ENCODE results near the gene ZFP42. TPM values are rescaled to one million over a fixed set of nuclear protein-coding genes. Genes with fewer than 3 reads are reported as not detected.
"Not testable (repeated sequence)": the region's sequence is repeated elsewhere in the genome, so short reads cannot be mapped to it uniquely, and the experiment has no call there.

The ZFP42 gene
- total RNA-seq: not detected

DNA sequence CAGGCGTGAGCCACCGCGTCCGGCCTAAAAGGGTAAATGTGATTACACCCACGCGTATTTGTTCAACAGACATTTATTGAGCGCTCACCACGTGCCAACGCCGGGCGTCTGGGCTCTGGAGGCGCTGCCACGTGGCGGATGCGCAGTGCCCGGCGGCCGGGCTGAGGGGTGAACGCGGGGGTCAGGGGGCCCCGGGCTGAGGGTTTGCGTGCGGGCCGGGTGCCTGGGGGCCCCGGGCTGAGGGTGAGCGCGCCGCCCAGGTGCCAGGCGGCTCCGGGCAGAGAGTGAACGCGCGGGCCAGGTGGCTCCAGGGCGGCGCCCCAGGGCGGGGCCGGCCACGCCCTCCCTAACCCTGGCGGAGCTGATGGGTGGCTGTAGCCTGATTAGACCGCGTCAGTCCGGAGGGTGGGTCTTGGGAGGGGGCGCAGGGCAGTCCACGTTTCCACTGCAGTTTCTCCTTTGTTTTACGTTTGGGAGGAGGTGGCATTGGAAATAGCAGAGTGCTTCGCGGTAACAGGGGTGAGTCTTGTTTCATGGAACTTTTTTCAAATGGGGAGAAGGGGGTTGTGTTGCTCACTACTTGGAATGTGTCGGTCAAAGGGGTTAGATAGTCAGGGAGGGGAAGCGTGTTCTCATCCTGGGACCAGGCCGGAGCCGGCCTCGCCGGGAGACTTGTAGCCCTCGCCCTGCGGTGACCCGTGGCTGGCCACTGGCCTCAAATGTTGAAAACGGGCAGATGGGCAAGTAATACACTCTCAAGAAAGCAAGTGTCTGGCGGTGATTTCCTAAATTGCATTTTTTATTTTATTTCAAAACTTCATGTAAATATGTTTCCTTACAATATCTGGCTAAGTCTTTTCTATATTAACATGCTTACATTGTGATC is at the start of gene ZFP42:
Gene ZFP42, plus strand, starts transcription at position 450 of the 886 bp plus-strand sequence. CDS start 7,037 bp downstream, outside the sequence.
- no peak for DNase-seq
- CTCF ChIA-PET: interaction anchor here (0.7 kb wide), 1 partner anchor 390 kb away, joined by 3 read pairs; no protein-coding TSS in a partner anchor
- Mint-ChIP-seq H3K9me3 (peaks cover 19% of the 10 kb centered on the region), H3K27ac (no peak within 1 kb of the TSS), H3K36me3 (ENCODE audit: low read depth) (peaks cover 11% of the 10 kb centered on the region), H3K4me3 (no peak within 1 kb of the TSS), H3K4me1 (ENCODE audit: low read depth) (no peaks in the 10 kb centered on the region), H3K27me3 (ENCODE audit: low read depth) (peaks cover 24% of the 10 kb centered on the region)
- intact Hi-C loops (cut with micrococcal nuclease): no loop called here

DNA sequence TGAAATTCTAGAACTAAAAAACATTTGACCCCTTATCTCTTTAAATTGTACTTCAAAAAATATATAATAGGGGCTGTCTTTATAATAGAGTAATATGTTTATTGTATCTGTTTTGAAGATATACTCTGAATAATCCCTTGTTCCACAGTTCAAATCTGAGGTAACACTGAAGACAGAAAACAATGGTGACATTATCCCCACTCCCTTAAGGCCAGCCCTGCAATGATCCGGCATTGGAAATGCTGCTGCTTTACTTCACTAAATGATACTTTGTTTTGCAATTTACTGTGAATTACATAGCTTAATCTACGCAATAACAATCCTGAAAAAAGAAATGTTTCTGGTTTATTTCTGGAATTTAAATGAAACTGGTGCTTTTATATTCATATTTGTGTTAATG is 34.4 kb upstream of the ZFP42 start:
- no peaks in the 10 kb centered on the region for H3K36me3 Mint-ChIP-seq (ENCODE audit: low read depth)
- intact Hi-C loops (cut with micrococcal nuclease): no loop called here

DNA sequence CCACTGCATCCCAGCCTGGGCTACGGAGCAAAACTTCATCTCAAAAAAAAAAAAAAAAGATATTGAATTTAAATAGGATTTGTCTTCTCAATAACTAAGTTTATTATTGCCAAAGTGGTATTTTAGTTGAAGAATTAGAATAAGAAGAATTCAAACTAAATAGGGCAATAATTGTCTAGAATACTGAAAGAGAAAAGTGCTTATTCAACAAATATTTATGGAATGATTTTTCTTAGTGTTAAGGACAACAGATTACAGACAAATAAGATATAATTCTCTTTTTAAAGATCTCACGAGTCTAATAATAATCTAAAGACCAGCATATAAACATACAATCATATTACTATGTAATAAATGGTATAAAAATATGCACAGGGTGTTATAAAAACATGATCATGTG is 33.6 kb upstream of the ZFP42 start:
- H3K27ac Mint-ChIP-seq: no peak overlapping the region
- no peaks in the 10 kb centered on the region for H3K27me3 Mint-ChIP-seq (ENCODE audit: low read depth)
- no peak overlapping the region for H3K4me3 Mint-ChIP-seq
- H3K36me3 Mint-ChIP-seq (ENCODE audit: low read depth): no peaks in the 10 kb centered on the region
- intact Hi-C loops (cut with micrococcal nuclease): no loop called here
- peaks cover 4% of the 10 kb centered on the region for H3K9me3 Mint-ChIP-seq
- DNase-seq: no peak
- CTCF ChIA-PET: no interaction called here
- no peaks in the 10 kb centered on the region for H3K4me1 Mint-ChIP-seq (ENCODE audit: low read depth)

More for the DNA sequence above, 34.4 kb upstream of the ZFP42 start:
- no peaks in the 10 kb centered on the region for H3K4me1 Mint-ChIP-seq (ENCODE audit: low read depth)
- no peak for DNase-seq
- H3K27ac Mint-ChIP-seq: no peak overlapping the region
- H3K27me3 Mint-ChIP-seq (ENCODE audit: low read depth): no peaks in the 10 kb centered on the region
- peaks cover 4% of the 10 kb centered on the region for H3K9me3 Mint-ChIP-seq
- CTCF ChIA-PET: no interaction called here
- H3K4me3 Mint-ChIP-seq: no peak overlapping the region

DNA sequence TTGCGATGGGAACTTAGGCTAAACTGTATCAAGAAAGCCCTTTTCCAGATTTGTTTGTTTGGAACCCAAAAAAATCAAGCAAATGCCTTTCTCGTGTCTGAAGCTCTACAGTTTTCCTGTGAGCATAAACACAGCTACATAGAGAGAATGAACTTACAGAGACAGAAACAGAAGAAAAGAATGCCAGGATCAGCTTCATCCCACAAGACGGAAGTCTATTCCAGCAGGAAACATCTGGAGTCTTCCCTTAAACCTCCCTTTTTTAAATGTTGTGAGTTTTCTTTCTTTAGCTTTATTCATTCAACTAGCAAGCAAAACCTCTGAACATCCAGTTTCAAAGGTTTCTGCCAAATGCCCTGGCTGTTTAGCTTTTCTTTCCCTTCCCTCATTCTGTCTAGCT is 32.6 kb upstream of the ZFP42 start:
- no peaks in the 10 kb centered on the region for H3K27me3 Mint-ChIP-seq (ENCODE audit: low read depth)
- H3K4me1 Mint-ChIP-seq (ENCODE audit: low read depth): no peaks in the 10 kb centered on the region
- no peaks in the 10 kb centered on the region for H3K36me3 Mint-ChIP-seq (ENCODE audit: low read depth)
- intact Hi-C loops (cut with micrococcal nuclease): no loop called here
- CTCF ChIA-PET: no interaction called here
- H3K9me3 Mint-ChIP-seq: peaks cover 4% of the 10 kb centered on the region
- H3K27ac Mint-ChIP-seq: no peak overlapping the region
- no peak for DNase-seq
- H3K4me3 Mint-ChIP-seq: no peak overlapping the region

DNA sequence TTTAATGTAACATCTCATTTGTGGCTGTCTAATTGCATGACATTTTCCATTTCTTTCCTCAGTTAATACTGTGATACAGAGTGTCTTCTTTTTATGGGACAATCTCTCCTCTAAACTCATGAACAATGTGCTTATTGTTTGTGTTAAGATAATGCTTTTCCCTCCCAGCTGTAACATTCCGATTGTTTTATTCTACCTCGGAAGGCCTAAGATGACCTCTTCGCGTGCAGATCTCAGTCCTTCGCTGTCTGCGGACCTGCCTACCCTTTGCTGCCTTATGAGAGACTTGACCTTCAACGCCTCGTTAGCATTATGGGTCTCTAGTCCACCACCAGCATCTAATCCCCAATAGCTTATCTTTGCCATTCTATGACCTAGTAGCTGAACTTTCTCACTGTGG is 29.8 kb upstream of the ZFP42 start:
- CTCF ChIA-PET: no interaction called here
- H3K4me1 Mint-ChIP-seq (ENCODE audit: low read depth): no peaks in the 10 kb centered on the region

DNA sequence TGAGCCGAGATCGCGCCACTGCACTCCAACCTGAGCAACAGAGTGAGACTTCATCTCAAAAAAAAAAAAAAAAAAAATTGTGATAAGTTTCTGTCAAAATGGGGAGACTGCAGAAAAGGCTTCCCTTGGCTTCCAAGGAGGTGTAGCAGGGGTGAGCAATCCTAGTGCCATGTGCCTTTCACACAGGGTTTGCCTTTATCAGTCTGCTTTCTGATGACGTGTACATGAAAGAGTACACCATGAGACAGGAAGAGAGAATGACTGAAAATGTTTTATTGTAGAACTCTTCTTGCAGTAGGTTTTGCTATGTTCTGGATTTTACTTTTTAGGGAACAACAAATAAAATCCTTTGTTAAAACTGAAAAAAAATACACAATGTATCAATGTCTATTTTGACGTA is 23.4 kb upstream of the ZFP42 start:
- H3K9me3 Mint-ChIP-seq: peaks cover 5% of the 10 kb centered on the region
- H3K4me1 Mint-ChIP-seq (ENCODE audit: low read depth): no peaks in the 10 kb centered on the region
- H3K36me3 Mint-ChIP-seq (ENCODE audit: low read depth): no peaks in the 10 kb centered on the region
- CTCF ChIA-PET: no interaction called here
- DNase-seq: no peak
- no peak overlapping the region for H3K27ac Mint-ChIP-seq
- no peak overlapping the region for H3K4me3 Mint-ChIP-seq
- intact Hi-C loops (cut with micrococcal nuclease): no loop called here
- no peaks in the 10 kb centered on the region for H3K27me3 Mint-ChIP-seq (ENCODE audit: low read depth)

More for the DNA sequence above, 29.8 kb upstream of the ZFP42 start:
- Mint-ChIP-seq H3K9me3 (peaks cover 1% of the 10 kb centered on the region), H3K27me3 (ENCODE audit: low read depth) (no peaks in the 10 kb centered on the region), H3K36me3 (ENCODE audit: low read depth) (no peaks in the 10 kb centered on the region), H3K4me3 (no peak overlapping the region), H3K27ac (no peak overlapping the region)
- intact Hi-C loops (cut with micrococcal nuclease): no loop called here
- DNase-seq: no peak

DNA sequence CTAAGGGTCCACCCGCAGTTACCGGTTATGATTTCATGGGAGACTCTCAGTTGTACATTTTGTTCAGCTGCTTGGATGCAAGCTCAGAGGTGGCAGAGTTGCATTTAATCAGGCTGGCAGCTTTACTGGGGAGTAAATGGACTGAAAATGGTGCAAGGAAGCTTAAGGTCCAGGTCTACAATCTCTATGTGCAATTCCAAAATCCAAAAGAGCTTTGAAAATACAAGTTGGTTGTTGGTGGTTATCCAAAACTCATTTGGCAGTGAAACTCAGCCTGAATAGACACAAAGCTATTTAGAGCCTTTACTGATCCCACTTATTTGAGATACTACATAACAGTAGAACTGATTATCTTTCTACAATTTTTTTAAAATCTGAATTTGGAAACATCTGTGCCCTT is 11.8 kb upstream of the ZFP42 start:
- no peaks in the 10 kb centered on the region for H3K4me1 Mint-ChIP-seq (ENCODE audit: low read depth)

DNA sequence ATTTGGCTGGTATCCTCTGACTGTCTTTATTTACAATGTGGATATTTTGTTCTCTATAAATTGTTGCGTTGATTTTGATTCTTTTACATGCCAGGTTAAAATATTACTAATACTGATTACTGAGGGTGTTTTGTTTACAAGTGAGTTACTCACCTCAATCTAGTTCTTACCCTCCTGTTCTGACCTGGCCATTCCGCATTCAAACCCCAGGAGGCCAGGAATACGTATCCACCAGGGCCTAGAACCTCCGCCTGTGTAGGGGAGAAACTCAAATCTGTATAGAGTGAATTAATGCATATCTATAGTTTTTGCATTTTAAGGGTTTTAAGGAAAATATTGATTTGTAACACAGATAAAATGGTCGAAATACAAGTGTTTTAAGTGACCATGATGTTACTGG is 2.6 kb upstream of the ZFP42 start:
- Mint-ChIP-seq H3K27me3 (ENCODE audit: low read depth) (peaks cover 20% of the 10 kb centered on the region), H3K27ac (no peak overlapping the region), H3K9me3 (peaks cover 18% of the 10 kb centered on the region), H3K36me3 (ENCODE audit: low read depth) (peaks cover 10% of the 10 kb centered on the region), H3K4me3 (no peak overlapping the region), H3K4me1 (ENCODE audit: low read depth) (no peaks in the 10 kb centered on the region)
- CTCF ChIA-PET: no interaction called here
- intact Hi-C loops (cut with micrococcal nuclease): no loop called here
- no peak for DNase-seq

More for the DNA sequence above, 11.8 kb upstream of the ZFP42 start:
- no peak for DNase-seq
- intact Hi-C loops (cut with micrococcal nuclease): no loop called here
- CTCF ChIA-PET: interaction anchor here (0.6 kb wide), 1 partner anchor 23 kb away, joined by 4 read pairs; no protein-coding TSS in a partner anchor
- no peak overlapping the region for H3K27ac Mint-ChIP-seq
- peaks cover 23% of the 10 kb centered on the region for H3K9me3 Mint-ChIP-seq
- H3K36me3 Mint-ChIP-seq (ENCODE audit: low read depth): no peaks in the 10 kb centered on the region
- H3K4me3 Mint-ChIP-seq: no peak overlapping the region
- no peaks in the 10 kb centered on the region for H3K27me3 Mint-ChIP-seq (ENCODE audit: low read depth)

DNA sequence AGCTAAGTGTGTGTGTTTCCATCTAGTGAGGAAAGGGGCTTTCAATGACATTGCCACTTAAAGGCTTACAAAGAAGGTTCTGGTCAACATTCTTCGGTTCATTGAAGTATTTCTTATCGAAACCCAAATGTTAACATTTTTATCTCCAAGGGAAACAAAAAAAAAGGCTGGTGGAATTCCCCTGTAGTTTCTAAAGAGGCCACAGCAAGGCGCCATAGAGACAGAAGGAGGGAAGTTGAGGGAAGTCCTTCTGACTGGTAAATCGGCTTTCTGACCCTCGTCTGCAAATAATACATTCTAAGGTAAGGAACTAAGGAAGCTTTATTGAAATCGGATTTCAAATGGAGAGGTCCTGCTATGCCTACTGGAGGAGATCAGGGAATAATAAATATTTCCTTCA is 1.7 kb upstream of the ZFP42 start:
- Mint-ChIP-seq H3K27me3 (ENCODE audit: low read depth) (peaks cover 20% of the 10 kb centered on the region), H3K4me1 (ENCODE audit: low read depth) (no peaks in the 10 kb centered on the region), H3K27ac (no peak overlapping the region), H3K9me3 (peaks cover 18% of the 10 kb centered on the region), H3K4me3 (no peak overlapping the region), H3K36me3 (ENCODE audit: low read depth) (peaks cover 10% of the 10 kb centered on the region)
- peak; percentile 10 for DNase-seq
- intact Hi-C loops (cut with micrococcal nuclease): no loop called here
- CTCF ChIA-PET: no interaction called here

DNA sequence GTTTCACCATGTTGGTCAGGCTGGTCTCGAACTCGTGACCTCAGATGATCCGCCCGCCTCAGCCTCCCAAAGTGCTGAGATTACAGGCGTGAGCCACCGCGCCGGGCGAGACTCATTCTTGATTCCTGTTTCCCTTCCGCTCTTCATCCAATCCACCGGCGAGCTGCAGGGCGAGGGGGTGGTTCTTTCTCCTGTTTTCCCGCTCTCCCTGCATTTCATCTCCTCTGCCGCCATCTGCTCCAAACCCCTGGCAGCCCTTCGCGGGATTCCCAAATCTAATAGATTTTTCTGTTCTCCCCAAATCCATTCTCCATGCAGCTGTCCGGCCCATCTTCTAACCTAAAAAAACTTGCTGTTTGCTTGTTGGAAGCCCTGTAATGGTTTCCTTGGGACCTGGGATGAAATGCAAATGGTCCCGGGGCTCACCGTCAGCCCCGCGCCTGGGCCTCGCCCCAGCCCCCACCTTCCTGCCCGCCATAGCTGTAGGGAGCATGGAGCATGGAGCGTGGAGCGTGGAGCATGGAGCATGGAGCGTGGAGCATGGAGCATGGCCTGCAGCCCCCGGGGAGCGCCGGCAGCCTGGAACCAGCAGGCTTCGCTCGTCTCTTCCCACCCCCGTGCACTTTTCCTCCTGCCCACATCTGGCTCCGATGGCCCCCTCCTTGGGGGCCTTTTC is 1.1 kb downstream of the ZFP42 start:
- Mint-ChIP-seq H3K27ac (no peak overlapping the region), H3K9me3 (peaks cover 18% of the 10 kb centered on the region), H3K4me3 (no peak overlapping the region), H3K27me3 (ENCODE audit: low read depth) (peaks cover 24% of the 10 kb centered on the region), H3K36me3 (ENCODE audit: low read depth) (peaks cover 11% of the 10 kb centered on the region), H3K4me1 (ENCODE audit: low read depth) (no peaks in the 10 kb centered on the region)
- CTCF ChIA-PET: no interaction called here
- DNase-seq: no peak
- intact Hi-C loops (cut with micrococcal nuclease): no loop called here

DNA sequence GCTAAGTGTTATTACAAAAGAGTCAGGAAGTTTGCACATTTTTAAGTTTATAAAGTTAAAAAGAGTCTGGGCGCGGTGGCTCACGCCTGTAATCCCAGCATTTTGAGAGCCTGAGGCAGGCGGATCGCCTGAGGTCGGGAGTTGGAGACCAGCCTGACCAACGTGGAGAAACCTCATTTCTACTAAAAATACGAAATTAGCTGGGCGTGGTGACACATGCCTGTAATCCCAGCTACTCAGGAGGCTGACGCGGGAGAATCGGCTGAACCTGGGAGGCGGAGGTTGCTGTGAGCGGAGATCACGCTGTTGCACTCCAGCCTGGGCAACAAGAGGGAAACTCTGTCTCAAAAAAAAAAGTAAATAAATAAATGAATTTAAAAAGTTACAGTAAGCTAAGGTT is 2.4 kb downstream of the ZFP42 start:
- H3K27ac Mint-ChIP-seq; H3K4me1 Mint-ChIP-seq (ENCODE audit: low read depth); DNase-seq; H3K4me3 Mint-ChIP-seq; CTCF ChIA-PET; intact Hi-C loops (cut with micrococcal nuclease): not testable (repeated sequence)
- Mint-ChIP-seq H3K9me3 (peaks cover 15% of the 10 kb centered on the region), H3K27me3 (ENCODE audit: low read depth) (peaks cover 24% of the 10 kb centered on the region), H3K36me3 (ENCODE audit: low read depth) (peaks cover 11% of the 10 kb centered on the region)

DNA sequence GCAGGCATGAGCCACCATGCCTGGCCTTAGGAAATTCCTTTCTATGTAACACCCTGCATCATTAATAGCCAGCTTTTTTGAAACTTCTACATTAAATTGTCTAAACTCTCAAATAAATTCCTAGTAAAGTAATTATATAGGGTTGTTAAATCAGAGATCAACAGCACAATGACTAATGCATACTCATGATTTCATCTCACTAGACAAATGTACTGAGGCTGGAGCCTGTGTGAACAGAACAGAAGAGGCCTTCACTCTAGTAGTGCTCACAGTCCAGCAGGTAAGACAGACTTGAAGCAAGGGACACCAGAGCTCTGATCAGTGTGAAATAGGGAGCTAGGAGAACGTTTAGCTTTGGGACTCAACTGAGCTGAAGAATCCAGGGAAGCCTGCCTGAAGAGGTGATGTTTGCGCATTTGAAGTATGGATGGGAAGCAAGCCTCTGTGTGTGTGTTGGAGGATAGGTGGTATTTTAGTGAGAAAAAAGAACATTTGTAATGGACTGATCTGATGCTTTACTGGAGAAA is 3.9 kb downstream of the ZFP42 start:
- CTCF ChIA-PET: interaction anchor here (0.7 kb wide), 1 partner anchor 422 kb away, joined by 3 read pairs; no protein-coding TSS in a partner anchor

More for the DNA sequence above, 3.9 kb downstream of the ZFP42 start:
- Mint-ChIP-seq H3K9me3 (peaks cover 10% of the 10 kb centered on the region), H3K36me3 (ENCODE audit: low read depth) (peaks cover 11% of the 10 kb centered on the region), H3K4me1 (ENCODE audit: low read depth) (no peaks in the 10 kb centered on the region), H3K27ac (no peak overlapping the region), H3K27me3 (ENCODE audit: low read depth) (peaks cover 21% of the 10 kb centered on the region), H3K4me3 (no peak overlapping the region)
- no peak for DNase-seq
- intact Hi-C loops (cut with micrococcal nuclease): no loop called here
